HL-60 (cell line): Measurements from ENCODE around the gene DAAM1.

Experiments used
- DNase-seq, 2 experiments: peaks; one replicate each; pipeline ENCODE4 v3.0.0-alpha.2; 2010 to 2020; ENCODE audit warnings: low read depth in 1 of 2, low spot score in 1 of 2
- H3K27ac ChIP-seq: fragments of 250-450 bp; sonication (Bioruptor Pico); replicated peaks from 2 replicates; pipeline ENCODE4 v1.5.1; 2020; ENCODE audit warnings: mild to moderate bottlenecking, moderate library complexity
- H3K27me3 ChIP-seq: fragments of 250-450 bp; sonication (Bioruptor Pico); 2 replicates; pipeline ENCODE4 v1.5.1; 2021; ENCODE audit warnings: mild to moderate bottlenecking, moderate library complexity; ENCODE audit not compliant: insufficient read depth, poor library complexity, severe bottlenecking
- H3K4me3 ChIP-seq: replicated peaks from 2 replicates; pipeline ENCODE4 v1.5.1; 2011; ENCODE audit warnings: mild to moderate bottlenecking, control low read depth, low read length; ENCODE audit not compliant: insufficient read depth
- CTCF ChIP-seq: IDR thresholded peaks from one replicate; pipeline ENCODE4 v1.5.1; 2011; ENCODE audit warnings: low read length, control low read depth, inconsistent platforms; ENCODE audit not compliant: insufficient read depth
- GABPA ChIP-seq: IDR thresholded peaks from 2 replicates; pipeline ENCODE4 v1.6.1; 2012; ENCODE audit warnings: low read depth
- POLR2AphosphoS5 ChIP-seq: IDR thresholded peaks from 2 replicates; pipeline ENCODE4 v1.6.1; 2012; ENCODE audit warnings: low read depth
- REST ChIP-seq: IDR thresholded peaks from 2 replicates; pipeline ENCODE4 v1.6.1; 2012; ENCODE audit warnings: low read depth; ENCODE audit not compliant: insufficient replicate concordance
- SPI1 ChIP-seq: IDR thresholded peaks from 2 replicates; pipeline ENCODE4 v1.6.1; 2012; ENCODE audit warnings: low read depth, mild to moderate bottlenecking, borderline replicate concordance

DAAM1 gene

GRCh38 chr14:59331217-59331616, 142.8 kb downstream of the DAAM1 start:
- Histone ChIP-seq H3K4me3 (no peak overlapping the region), H3K27ac (no peak overlapping the region), H3K27me3 (no peaks in the 10 kb centered on the region)
- no peak for DNase-seq
- TF ChIP-seq SPI1 (no peak), GABPA (no peak), CTCF (no peak), POLR2AphosphoS5 (no peak), REST (no peak)

DNA sequence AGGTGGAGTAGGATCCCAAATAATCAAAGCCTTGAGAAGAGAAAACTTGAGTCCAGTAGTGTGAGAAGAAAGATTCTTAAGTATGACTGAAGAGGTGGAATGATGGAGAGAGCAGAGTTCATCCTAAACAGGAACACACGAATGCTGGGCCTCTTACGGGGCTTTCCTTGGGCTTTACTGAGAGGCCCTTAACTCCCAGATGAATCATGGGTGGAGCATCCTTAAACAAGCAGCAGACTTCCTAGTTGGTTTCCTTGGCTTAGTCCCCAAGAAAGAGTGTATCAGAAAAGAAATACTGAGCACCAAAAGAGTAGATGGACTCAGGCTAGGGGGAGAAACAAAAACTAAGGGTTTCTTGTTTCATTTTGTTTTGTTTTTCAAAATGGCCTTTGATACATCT, 144.3 kb downstream of the DAAM1 start:
- Histone ChIP-seq H3K4me3 (no peak overlapping the region), H3K27me3 (no peaks in the 10 kb centered on the region), H3K27ac (no peak overlapping the region; the same call in 1 of the 2 replicates)
- DNase-seq = no peak
- no peak for TF ChIP-seq CTCF
- no peak for TF ChIP-seq REST
- TF ChIP-seq GABPA = no peak
- TF ChIP-seq SPI1 = no peak
- no peak for TF ChIP-seq POLR2AphosphoS5

DNA sequence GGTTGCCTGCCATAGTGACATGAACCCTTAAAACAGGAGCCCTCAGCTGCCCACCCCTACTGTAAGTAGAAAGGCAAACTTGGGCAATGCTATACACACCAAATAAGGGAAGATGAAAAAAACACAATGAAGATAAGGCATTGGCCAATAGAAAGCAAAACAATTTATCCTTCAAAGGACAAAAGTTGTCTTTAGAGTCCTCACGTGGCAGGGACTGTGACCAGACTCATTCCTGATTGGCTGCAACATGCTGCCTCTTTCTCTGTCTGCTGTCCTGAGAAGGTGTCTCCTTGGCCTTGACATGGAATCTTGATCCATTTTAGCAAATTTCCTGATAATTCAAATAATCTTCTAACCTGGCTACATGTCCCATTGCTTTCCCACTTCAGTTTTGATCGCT, 144.8 kb downstream of the DAAM1 start:
- DNase-seq = no peak
- H3K27ac ChIP-seq = peak overlapping the region; percentile 50
- TF ChIP-seq GABPA (no peak), CTCF (no peak), SPI1 (no peak), POLR2AphosphoS5 (no peak), REST (no peak)
- no peak overlapping the region for H3K4me3 ChIP-seq
- no peaks in the 10 kb centered on the region for H3K27me3 ChIP-seq
